ENCODE measurements around the gene MTMR12.

Gene MTMR12

GRCh38 chr5:32259033-32259432 lies 53.7 kb downstream of the MTMR12 start:
- Histone ChIP-seq H3K27me3 (ENCODE audit: low read depth, low read length) (no peaks in the 10 kb centered on the region), H4K20me1 (ENCODE audit: insufficient read depth, low read length) (no peaks in the 10 kb centered on the region), H3K79me2 (ENCODE audit: low read length) (no peaks in the 10 kb centered on the region), H3K27ac (ENCODE audit: low read length) (no peak overlapping the region), H2AFZ (ENCODE audit: low read depth, low read length) (no peak overlapping the region), H3K9ac (ENCODE audit: low read length) (no peak overlapping the region), H3K4me1 (ENCODE audit: low read length) (peaks cover 14% of the 10 kb centered on the region), H3K4me2 (ENCODE audit: low read length) (no peak overlapping the region), H3K4me3 (ENCODE audit: low read length) (no peak overlapping the region), H3K9me3 (ENCODE audit: insufficient read depth, low read length) (no peaks in the 10 kb centered on the region), H3K36me3 (replicated peaks; ENCODE audit: low read depth, low read length) (peaks cover 29% of the 10 kb centered on the region)
- TF ChIP-seq, protein P1, sequence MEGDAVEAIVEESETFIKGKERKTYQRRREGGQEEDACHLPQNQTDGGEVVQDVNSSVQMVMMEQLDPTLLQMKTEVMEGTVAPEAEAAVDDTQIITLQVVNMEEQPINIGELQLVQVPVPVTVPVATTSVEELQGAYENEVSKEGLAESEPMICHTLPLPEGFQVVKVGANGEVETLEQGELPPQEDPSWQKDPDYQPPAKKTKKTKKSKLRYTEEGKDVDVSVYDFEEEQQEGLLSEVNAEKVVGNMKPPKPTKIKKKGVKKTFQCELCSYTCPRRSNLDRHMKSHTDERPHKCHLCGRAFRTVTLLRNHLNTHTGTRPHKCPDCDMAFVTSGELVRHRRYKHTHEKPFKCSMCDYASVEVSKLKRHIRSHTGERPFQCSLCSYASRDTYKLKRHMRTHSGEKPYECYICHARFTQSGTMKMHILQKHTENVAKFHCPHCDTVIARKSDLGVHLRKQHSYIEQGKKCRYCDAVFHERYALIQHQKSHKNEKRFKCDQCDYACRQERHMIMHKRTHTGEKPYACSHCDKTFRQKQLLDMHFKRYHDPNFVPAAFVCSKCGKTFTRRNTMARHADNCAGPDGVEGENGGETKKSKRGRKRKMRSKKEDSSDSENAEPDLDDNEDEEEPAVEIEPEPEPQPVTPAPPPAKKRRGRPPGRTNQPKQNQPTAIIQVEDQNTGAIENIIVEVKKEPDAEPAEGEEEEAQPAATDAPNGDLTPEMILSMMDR (IDR thresholded peaks at IDR 0.05; ENCODE audit: low read depth, low read length): no peak
- TF ChIP-seq EZH2phosphoT487 (IDR thresholded peaks at IDR 0.05; ENCODE audit: low read depth): no peak

- TF ChIP-seq, protein P1 (IDR thresholded peaks at IDR 0.05; ENCODE audit: low read depth, low read length): no peak
- no peak for TF ChIP-seq EZH2phosphoT487 (IDR thresholded peaks at IDR 0.05; ENCODE audit: low read depth)
- Histone ChIP-seq H3K4me2 (ENCODE audit: low read length) (no peak overlapping the region), H2AFZ (ENCODE audit: low read depth, low read length) (no peak overlapping the region), H3K4me3 (ENCODE audit: low read length) (no peak overlapping the region), H3K27me3 (ENCODE audit: low read depth, low read length) (no peaks in the 10 kb centered on the region), H3K4me1 (ENCODE audit: low read length) (peaks cover 14% of the 10 kb centered on the region), H3K9ac (ENCODE audit: low read length) (no peak overlapping the region), H3K27ac (ENCODE audit: low read length) (no peak overlapping the region), H3K36me3 (replicated peaks; ENCODE audit: low read depth, low read length) (peaks cover 25% of the 10 kb centered on the region), H3K79me2 (ENCODE audit: low read length) (no peaks in the 10 kb centered on the region), H3K9me3 (ENCODE audit: insufficient read depth, low read length) (no peaks in the 10 kb centered on the region), H4K20me1 (ENCODE audit: insufficient read depth, low read length) (no peaks in the 10 kb centered on the region)
Observed at GRCh38 chr5:32258424-32258823, 54.3 kb downstream of the MTMR12 start.

DNA sequence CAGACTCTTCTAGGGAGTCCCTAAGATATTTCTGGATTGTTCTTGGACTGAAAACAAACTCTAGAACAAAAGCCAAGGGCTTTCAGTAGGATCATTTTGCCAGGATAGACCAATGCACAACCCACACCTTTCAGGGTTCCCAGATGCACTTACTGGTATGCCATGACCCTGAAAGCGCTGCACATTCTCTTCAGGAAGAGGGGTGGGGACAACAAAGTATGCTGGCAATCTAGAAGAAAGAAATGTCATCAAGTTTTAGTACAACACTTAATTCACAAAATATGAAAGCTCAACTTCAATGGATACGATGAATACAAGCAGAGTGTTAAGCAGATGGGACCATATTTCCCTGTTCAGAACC lies 57.2 kb downstream of the MTMR12 start:
- H3K36me3 ChIP-seq (replicated peaks; ENCODE audit: low read depth, low read length): peaks cover 7% of the 10 kb centered on the region
- H2AFZ ChIP-seq (ENCODE audit: low read depth, low read length): no peak overlapping the region
- no peaks in the 10 kb centered on the region for H3K9me3 ChIP-seq (ENCODE audit: insufficient read depth, low read length)
- no peaks in the 10 kb centered on the region for H4K20me1 ChIP-seq (ENCODE audit: insufficient read depth, low read length)
- no peak overlapping the region for H3K4me2 ChIP-seq (ENCODE audit: low read length)
- no peaks in the 10 kb centered on the region for H3K79me2 ChIP-seq (ENCODE audit: low read length)
- H3K27me3 ChIP-seq (ENCODE audit: low read depth, low read length): no peaks in the 10 kb centered on the region
- H3K4me1 ChIP-seq (ENCODE audit: low read length): no peaks in the 10 kb centered on the region
- H3K27ac ChIP-seq (ENCODE audit: low read length): no peak overlapping the region
- no peak overlapping the region for H3K9ac ChIP-seq (ENCODE audit: low read length)
- no peak for TF ChIP-seq EZH2phosphoT487 (IDR thresholded peaks at IDR 0.05; ENCODE audit: low read depth)
- TF ChIP-seq, protein P1 (IDR thresholded peaks at IDR 0.05; ENCODE audit: low read depth, low read length): no peak
- no peak overlapping the region for H3K4me3 ChIP-seq (ENCODE audit: low read length)

GRCh38 chr5:32254881-32255539 lies 57.7 kb downstream of the MTMR12 start:
- no peaks in the 10 kb centered on the region for H3K9me3 ChIP-seq (ENCODE audit: insufficient read depth, low read length)
- H3K4me3 ChIP-seq (ENCODE audit: low read length): no peak overlapping the region
- no peak for TF ChIP-seq EZH2phosphoT487 (IDR thresholded peaks at IDR 0.05; ENCODE audit: low read depth)
- TF ChIP-seq, protein P1 (IDR thresholded peaks at IDR 0.05; ENCODE audit: low read depth, low read length): no peak
- no peak overlapping the region for H2AFZ ChIP-seq (ENCODE audit: low read depth, low read length)
- no peak overlapping the region for H3K4me2 ChIP-seq (ENCODE audit: low read length)
- no peaks in the 10 kb centered on the region for H3K27me3 ChIP-seq (ENCODE audit: low read depth, low read length)
- H4K20me1 ChIP-seq (ENCODE audit: insufficient read depth, low read length): no peaks in the 10 kb centered on the region
- H3K79me2 ChIP-seq (ENCODE audit: low read length): no peaks in the 10 kb centered on the region
- peaks cover 7% of the 10 kb centered on the region for H3K36me3 ChIP-seq (replicated peaks; ENCODE audit: low read depth, low read length)
- no peak overlapping the region for H3K9ac ChIP-seq (ENCODE audit: low read length)
- H3K4me1 ChIP-seq (ENCODE audit: low read length): no peaks in the 10 kb centered on the region
- no peak overlapping the region for H3K27ac ChIP-seq (ENCODE audit: low read length)

All from OCI-LY3 (cell line).